PC-9 (cell line): ENCODE data around the gene SSR1. TPM values are rescaled to one million over a fixed set of nuclear protein-coding genes. Genes with fewer than 3 reads are reported as not detected.

Experiments
- BruUV-seq: library from RNA; stranded (reverse); fragments of 400-500 nt; replicated peaks from 2 replicates; lab custom pipeline; 2021; lab: Mats Ljungman, UMichigan
- CTCF ChIA-PET: fragments of 300-600 bp; sonication (Branson Sonifier 250); formaldehyde crosslinking; loops from one replicate; lab custom pipeline; 2022; ENCODE audit warnings: antibody characterized with exemption; lab: Charles Lee
- POLR2A ChIA-PET: fragments of 300-600 bp; sonication (Branson Sonifier 250); formaldehyde crosslinking; loops from one replicate; lab custom pipeline; 2022; ENCODE audit warnings: antibody characterized with exemption; ENCODE audit not compliant: unreplicated experiment; lab: Charles Lee
- DNase-seq, 2 experiments: peaks; one replicate each; pipeline versions ENCODE4 v3.0.0 to v3.0.0-alpha.2; 2015 to 2022; ENCODE audit warnings: mixed read lengths in 1 of 2
- H2AFZ ChIP-seq: fragments of 200-600 bp; sonication (generic); 2 replicates; pipeline ENCODE4 v1.8.1; 2017; ENCODE audit warnings: antibody characterized with exemption
- H3F3A ChIP-seq: fragments of 200-600 bp; sonication (generic); 2 replicates; pipeline ENCODE4 v1.8.1; 2017; ENCODE audit warnings: antibody characterized with exemption, mild to moderate bottlenecking, low read depth; ENCODE audit not compliant: insufficient read depth
- H3K27ac ChIP-seq: fragments of 200-600 bp; sonication (generic); 2 replicates; pipeline ENCODE4 v1.6.1; 2016; ENCODE audit warnings: mixed run types
- H3K27me3 ChIP-seq: fragments of 200-600 bp; sonication (generic); 2 replicates; pipeline ENCODE4 v1.6.1; 2016; ENCODE audit warnings: low read depth, mixed run types; ENCODE audit not compliant: insufficient read depth
- H3K36me3 ChIP-seq: fragments of 200-600 bp; sonication (generic); 2 replicates; pipeline ENCODE4 v1.6.1; 2016; ENCODE audit warnings: low read depth, mixed run types
- H3K4me1 ChIP-seq: fragments of 200-600 bp; sonication (generic); replicated peaks from 2 replicates; pipeline ENCODE4 v1.6.1; 2016; ENCODE audit warnings: mixed run types; ENCODE audit not compliant: insufficient read depth
- H3K4me2 ChIP-seq: fragments of 200-600 bp; sonication (generic); 2 replicates; pipeline ENCODE4 v1.6.1; 2017; ENCODE audit warnings: mixed run types
- H3K4me3 ChIP-seq: fragments of 200-600 bp; sonication (generic); 2 replicates; pipeline ENCODE4 v1.6.1; 2016; ENCODE audit warnings: mixed run types
- H3K79me2 ChIP-seq: fragments of 200-600 bp; sonication (generic); 2 replicates; pipeline ENCODE4 v1.6.1; 2017; ENCODE audit warnings: low read depth, mixed run types
- H3K9me2 ChIP-seq: fragments of 200-600 bp; sonication (generic); 2 replicates; pipeline ENCODE4 v1.8.1; 2017; ENCODE audit warnings: mild to moderate bottlenecking; ENCODE audit not compliant: insufficient read depth
- H3K9me3 ChIP-seq: fragments of 200-600 bp; sonication (generic); 2 replicates; pipeline ENCODE4 v1.8.1; 2016; ENCODE audit warnings: low read depth; ENCODE audit not compliant: insufficient read depth
- H4K20me1 ChIP-seq: fragments of 200-600 bp; sonication (generic); 2 replicates; pipeline ENCODE4 v1.8.1; 2017; ENCODE audit not compliant: insufficient read depth
- CTCF ChIP-seq: fragments of 200-600 bp; sonication (generic); conservative IDR thresholded peaks from 2 replicates; pipeline ENCODE4 v1.6.1; 2017; ENCODE audit warnings: mixed run types, antibody characterized with exemption, mild to moderate bottlenecking, moderate library complexity
- EZH2 ChIP-seq: fragments of 200-600 bp; sonication (generic); IDR thresholded peaks from 2 replicates; pipeline ENCODE4 v1.8.0; 2017; ENCODE audit warnings: antibody characterized with exemption, low read depth
- intact Hi-C: fragments of 100-400 bp; cut with micrococcal nuclease; formaldehyde crosslinking; loops from one replicate; pipeline ENCODE4 v1.10.0; 2022; ENCODE audit not compliant: unreplicated experiment
- total RNA-seq: library from RNA; stranded (reverse); gene quantifications from 2 replicates; pipeline ENCODE4 v1.2.3, GENCODE V29; 2021

Gene SSR1
- total RNA-seq, 1 experiment from 2014 or later, result 118 TPM

- DNase-seq, result no peak
- POLR2A ChIA-PET, result no interaction called here
Measured at GRCh38 chr6:7332090-7332745, 19.2 kb upstream of the SSR1 start.

GRCh38 chr6:7331452-7331851 is 18.5 kb upstream of the SSR1 start:
- Histone ChIP-seq H3K27me3 (no peaks in the 10 kb centered on the region), H3F3A (no peaks in the 10 kb centered on the region), H3K36me3 (no peaks in the 10 kb centered on the region), H3K4me1 (no peaks in the 10 kb centered on the region), H3K27ac (no peak overlapping the region), H3K9me3 (no peaks in the 10 kb centered on the region), H3K4me2 (no peak overlapping the region), H3K79me2 (no peaks in the 10 kb centered on the region), H3K9me2 (no peaks in the 10 kb centered on the region), H2AFZ (no peak overlapping the region), H4K20me1 (no peaks in the 10 kb centered on the region), H3K4me3 (no peak overlapping the region)
- intact Hi-C loops, result no loop called here
- BruUV-seq, result no TSS peak
- no peak for DNase-seq
- ChIA-PET POLR2A (interaction anchor here (0.6 kb wide), 1 partner anchor 14 kb away, joined by 5 read pairs; no protein-coding TSS in a partner anchor), CTCF (interaction anchor here (0.6 kb wide), 2 partner anchors 284 to 382 kb away, joined by 4 to 7 read pairs; no protein-coding TSS in a partner anchor)
- TF ChIP-seq EZH2, result no peak
- no peak for TF ChIP-seq CTCF

More at GRCh38 chr6:7332090-7332745, 19.2 kb upstream of the SSR1 start:
- Histone ChIP-seq H3K4me1 (no peaks in the 10 kb centered on the region), H3K4me2 (no peak overlapping the region), H3K4me3 (no peak overlapping the region), H3K79me2 (no peaks in the 10 kb centered on the region), H3K36me3 (no peaks in the 10 kb centered on the region), H3K27me3 (no peaks in the 10 kb centered on the region), H3K9me3 (no peaks in the 10 kb centered on the region), H3K9me2 (no peaks in the 10 kb centered on the region), H4K20me1 (no peaks in the 10 kb centered on the region), H2AFZ (no peak overlapping the region), H3F3A (no peaks in the 10 kb centered on the region), H3K27ac (no peak overlapping the region)
- intact Hi-C loops, result no loop called here
- no peak for TF ChIP-seq CTCF
- no peak for TF ChIP-seq EZH2
- CTCF ChIA-PET, result interaction anchor here (0.6 kb wide), 2 partner anchors 283 to 381 kb away, joined by 4 to 7 read pairs; no protein-coding TSS in a partner anchor
- no TSS peak for BruUV-seq

GRCh38 chr6:7328243-7328642 is 15.2 kb upstream of the SSR1 start:
- Histone ChIP-seq H3K4me3 (no peak overlapping the region), H3K4me2 (no peak overlapping the region), H4K20me1 (no peaks in the 10 kb centered on the region), H2AFZ (no peak overlapping the region), H3K36me3 (no peaks in the 10 kb centered on the region), H3K4me1 (no peaks in the 10 kb centered on the region), H3K27ac (no peak overlapping the region), H3K9me2 (no peaks in the 10 kb centered on the region), H3K9me3 (no peaks in the 10 kb centered on the region), H3K27me3 (no peaks in the 10 kb centered on the region), H3F3A (no peaks in the 10 kb centered on the region), H3K79me2 (no peaks in the 10 kb centered on the region)
- DNase-seq, result no peak
- no TSS peak for BruUV-seq
- intact Hi-C loops, result no loop called here
- ChIA-PET POLR2A (no interaction called here), CTCF (no interaction called here)
- TF ChIP-seq EZH2 (no peak), CTCF (no peak)
